ENCODE data around the gene CHD5. TPM values are rescaled to one million over a fixed set of nuclear protein-coding genes. Genes with fewer than 3 reads are reported as not detected.

The CHD5 gene
- total and polyA plus RNA-seq, 2 of the 4 experiments (the other 2 are of a cell fraction): under 0.01 to 0.09 TPM

GRCh38 chr1:6121021-6121421 lies 59.1 kb downstream of the CHD5 start:
- H3K9ac ChIP-seq (ENCODE audit: low read depth, low read length): no peak overlapping the region
- H3K18ac ChIP-seq (ENCODE audit: low read depth, low read length): no peak overlapping the region
- dilution Hi-C loops (cut with HindIII; ENCODE audit: low sequenced_read_pairs, unreplicated experiment) (no loop called here), in situ Hi-C loops (cut with MboI; ENCODE audit: low sequenced_read_pairs) (no loop called here), intact Hi-C loops (cut with micrococcal nuclease) (no loop called here)
- H3K27ac ChIP-seq (ENCODE audit: insufficient read depth, low read length): no peak overlapping the region
- no CpG with 5 or more reads among the region's 18 CpGs for WGBS, 2 experiments (ENCODE audit: extremely low coverage in 2 of 2, insufficient read length in 1 of 2)
- H3K9me1 ChIP-seq (ENCODE audit: insufficient read depth, low read length): no peaks in the 10 kb centered on the region
- H3K4ac ChIP-seq (ENCODE audit: low read depth, low read length): no peak overlapping the region
- no peak overlapping the region for H3K14ac ChIP-seq (replicated peaks; ENCODE audit: low read depth, low read length)
- TF ChIP-seq NFE2L2 (IDR thresholded peaks at IDR 0.05; ENCODE audit: low read depth, low read length) (no peak), MAZ (IDR thresholded peaks at IDR 0.05; ENCODE audit: borderline replicate concordance, low read depth, low read length) (no peak), MXI1 (IDR thresholded peaks at IDR 0.05; ENCODE audit: borderline replicate concordance, low read depth, low read length) (no peak), CEBPB (IDR thresholded peaks at IDR 0.05; ENCODE audit: low read depth, low read length) (no peak), SMC3 (IDR thresholded peaks at IDR 0.05; ENCODE audit: low read depth, low read length) (no peak), BHLHE40 (IDR thresholded peaks at IDR 0.05; ENCODE audit: low read depth, low read length) (no peak), POLR2A (IDR thresholded peaks at IDR 0.05; ENCODE audit: low read depth, low read length) (no peak), CHD1 (IDR thresholded peaks at IDR 0.05; ENCODE audit: low read depth, low read length) (no peak), RCOR1 (IDR thresholded peaks at IDR 0.05; ENCODE audit: insufficient replicate concordance, low read length) (no peak), RAD21 (IDR thresholded peaks at IDR 0.05; ENCODE audit: low read length) (no peak), MAFK (IDR thresholded peaks at IDR 0.05; ENCODE audit: low read depth, low read length) (no peak), CTCF (conservative IDR thresholded peaks at IDR 0.05; ENCODE audit: low read depth, low read length) (no peak), USF2 (IDR thresholded peaks at IDR 0.05; ENCODE audit: low read depth, low read length) (no peak), FOS (IDR thresholded peaks at IDR 0.05; ENCODE audit: low read depth, low read length) (no peak), ELK1 (IDR thresholded peaks at IDR 0.05; ENCODE audit: borderline replicate concordance, low read depth, low read length) (no peak)
- no peak overlapping the region for H4K8ac ChIP-seq (ENCODE audit: low read depth in 2 of 2, low read length in 2 of 2)
- H3K4me2 ChIP-seq (ENCODE audit: low read depth, low read length): no peak overlapping the region
- H2AK9ac ChIP-seq (replicated peaks; ENCODE audit: low read depth, low read length, poor library complexity): no peak overlapping the region
- ChIA-PET POLR2A (ENCODE audit: unreplicated experiment) (no interaction called here), CTCF (no interaction called here)
- H2AK5ac ChIP-seq (ENCODE audit: low read depth, low read length): no peak overlapping the region
- no peak for ATAC-seq (ENCODE audit: low read depth)
- H3K23ac ChIP-seq (ENCODE audit: low read depth, low read length): no peak overlapping the region
- no peak overlapping the region for H4K91ac ChIP-seq (ENCODE audit: insufficient read depth, low read depth, low read length)
- no peaks in the 10 kb centered on the region for H3K9me3 ChIP-seq (ENCODE audit: control insufficient read depth, insufficient read depth, low read length)
- BruUV-seq (replicated peaks): no TSS peak
- H2BK120ac ChIP-seq (ENCODE audit: low read depth, low read length): no peak overlapping the region
- H4K5ac ChIP-seq (ENCODE audit: low read depth, low read length): no peak overlapping the region
- H3K4me1 ChIP-seq (ENCODE audit: control insufficient read depth, insufficient read depth, low read length): no peaks in the 10 kb centered on the region
- H4K20me1 ChIP-seq (ENCODE audit: insufficient read depth, low read length): no peaks in the 10 kb centered on the region
- no peak overlapping the region for H2AFZ ChIP-seq (replicated peaks; ENCODE audit: low read length, poor library complexity)
- no peak overlapping the region for H3K56ac ChIP-seq (ENCODE audit: extremely low read depth, insufficient read depth, low read length)
- H3K36me3 ChIP-seq (ENCODE audit: control insufficient read depth, insufficient read depth, low read length): no peaks in the 10 kb centered on the region
- DNase-seq: no peak
- H3K79me1 ChIP-seq (ENCODE audit: low read depth in 1 of 2, low read length in 2 of 2): no peaks in the 10 kb centered on the region
- no peaks in the 10 kb centered on the region; the same call in 1 of the 2 replicates for H3K27me3 ChIP-seq (ENCODE audit: control insufficient read depth, insufficient read depth, low read length)
- H2BK5ac ChIP-seq (ENCODE audit: low read depth, low read length, poor library complexity, severe bottlenecking): no peak overlapping the region
- H3K4me3 ChIP-seq (ENCODE audit: insufficient read depth, low read depth, low read length): no peak overlapping the region
- no peak overlapping the region for H2BK20ac ChIP-seq (ENCODE audit: low read depth, low read length)
- no peak overlapping the region for H2BK15ac ChIP-seq (ENCODE audit: low read depth, low read length)

Data from IMR-90 (cell line).